Testis (tissue), 2 donors: ENCODE results near the gene BTBD19.

Source experiments
- POLR2A ChIP-seq: fragments of 450-650 bp; IDR thresholded peaks from one replicate; pipeline ENCODE4 v1.6.1; 2017; ENCODE audit warnings: antibody characterized with exemption, mild to moderate bottlenecking, moderate library complexity
- TF ChIP-seq, protein P1 (sequence below), 3 experiments: fragments of 450-650 bp in 2 of 3; fragments of 200-600 bp in 1 of 3; sonication (generic) in 1 of 3; IDR thresholded peaks; one replicate each; pipeline ENCODE4 v1.5.1; 2016 to 2019; ENCODE audit warnings: antibody characterized with exemption in 3 of 3, mild to moderate bottlenecking in 2 of 3, moderate library complexity in 1 of 3

DNA sequence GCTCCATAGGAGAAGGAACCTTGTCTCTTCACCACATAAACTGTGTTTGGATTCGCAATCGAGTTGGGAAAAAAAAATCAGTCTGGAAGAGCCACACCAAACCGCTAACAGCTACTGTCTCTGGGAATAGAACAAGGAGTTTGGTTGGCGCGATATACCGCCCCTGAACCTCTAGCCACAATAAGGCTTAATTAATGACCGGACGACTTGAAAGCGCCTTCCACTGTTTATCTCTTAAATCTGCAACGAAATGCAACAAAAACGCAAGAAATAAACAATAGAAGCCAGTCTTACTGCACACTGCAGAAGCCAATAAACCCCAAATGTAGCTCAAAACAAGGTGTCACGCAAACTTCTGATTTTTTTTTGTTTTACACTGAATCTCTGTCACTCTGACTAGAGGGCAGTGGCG is 10.9 kb downstream of the BTBD19 start:
- TF ChIP-seq POLR2A = no peak
- TF ChIP-seq, protein P1, sequence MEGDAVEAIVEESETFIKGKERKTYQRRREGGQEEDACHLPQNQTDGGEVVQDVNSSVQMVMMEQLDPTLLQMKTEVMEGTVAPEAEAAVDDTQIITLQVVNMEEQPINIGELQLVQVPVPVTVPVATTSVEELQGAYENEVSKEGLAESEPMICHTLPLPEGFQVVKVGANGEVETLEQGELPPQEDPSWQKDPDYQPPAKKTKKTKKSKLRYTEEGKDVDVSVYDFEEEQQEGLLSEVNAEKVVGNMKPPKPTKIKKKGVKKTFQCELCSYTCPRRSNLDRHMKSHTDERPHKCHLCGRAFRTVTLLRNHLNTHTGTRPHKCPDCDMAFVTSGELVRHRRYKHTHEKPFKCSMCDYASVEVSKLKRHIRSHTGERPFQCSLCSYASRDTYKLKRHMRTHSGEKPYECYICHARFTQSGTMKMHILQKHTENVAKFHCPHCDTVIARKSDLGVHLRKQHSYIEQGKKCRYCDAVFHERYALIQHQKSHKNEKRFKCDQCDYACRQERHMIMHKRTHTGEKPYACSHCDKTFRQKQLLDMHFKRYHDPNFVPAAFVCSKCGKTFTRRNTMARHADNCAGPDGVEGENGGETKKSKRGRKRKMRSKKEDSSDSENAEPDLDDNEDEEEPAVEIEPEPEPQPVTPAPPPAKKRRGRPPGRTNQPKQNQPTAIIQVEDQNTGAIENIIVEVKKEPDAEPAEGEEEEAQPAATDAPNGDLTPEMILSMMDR (IDR thresholded peaks at IDR 0.05) = no peak
